GM18873 (cell line): ENCODE data around the gene RMND5A.

Experiments used
- ATAC-seq: cut with Tn5 transposase; IDR thresholded peaks from one replicate; pipeline ENCODE4 v1.9.1; 2021; ENCODE audit warnings: mild to moderate bottlenecking, moderate library complexity, moderate number of reproducible peaks; ENCODE audit not compliant: unreplicated experiment, low FRiP score

RMND5A gene

DNA sequence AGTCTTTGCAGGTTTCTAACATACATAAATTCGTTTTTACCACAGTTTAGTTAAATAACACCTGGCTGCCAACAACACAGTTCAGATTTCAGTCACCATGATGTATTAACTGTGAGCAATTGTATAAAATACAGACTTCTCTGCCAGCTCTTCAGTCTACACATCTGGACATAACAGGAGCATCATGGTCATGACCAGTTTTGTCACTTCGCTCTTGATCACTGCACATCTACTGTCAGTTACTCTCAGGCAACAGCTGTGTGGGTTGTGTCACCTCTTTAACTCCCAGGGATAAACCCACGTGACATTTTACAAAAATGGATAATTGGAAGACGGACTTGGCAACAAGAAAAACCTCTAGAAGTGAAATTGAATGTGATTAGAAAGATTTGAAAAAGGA, 40.3 kb downstream of the RMND5A start:
- ATAC-seq, result no peak

DNA sequence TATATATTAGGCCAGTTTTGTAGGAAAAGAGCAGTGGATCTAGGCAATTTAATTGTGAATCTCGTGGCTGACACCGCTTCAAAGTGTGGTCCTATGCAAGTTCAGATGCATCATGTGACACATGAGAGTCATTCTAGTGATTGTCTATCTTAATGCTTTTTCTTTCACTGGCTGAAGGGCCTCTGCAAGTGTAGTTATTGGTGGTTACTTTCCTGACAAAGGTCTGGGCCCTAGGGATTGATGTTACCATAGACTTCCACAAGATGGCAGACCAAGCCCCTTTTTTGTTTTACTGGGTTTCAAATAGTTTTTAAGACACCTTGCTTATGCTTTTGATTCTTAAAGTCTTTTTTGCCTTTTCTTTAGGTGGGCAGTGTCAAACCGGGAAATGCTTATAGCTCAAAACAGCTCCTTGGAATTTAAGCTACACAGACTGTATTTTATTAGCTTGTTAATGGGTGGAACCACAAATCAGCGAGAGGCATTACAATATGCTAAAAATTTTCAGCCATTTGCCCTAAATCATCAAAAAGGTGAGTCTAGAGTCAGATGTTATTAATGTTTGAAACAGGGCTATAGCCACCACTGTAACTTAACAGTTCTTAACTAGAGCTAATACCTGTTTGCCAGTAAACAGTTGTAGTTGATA, 44.7 kb downstream of the RMND5A start:
- ATAC-seq, result no peak

DNA sequence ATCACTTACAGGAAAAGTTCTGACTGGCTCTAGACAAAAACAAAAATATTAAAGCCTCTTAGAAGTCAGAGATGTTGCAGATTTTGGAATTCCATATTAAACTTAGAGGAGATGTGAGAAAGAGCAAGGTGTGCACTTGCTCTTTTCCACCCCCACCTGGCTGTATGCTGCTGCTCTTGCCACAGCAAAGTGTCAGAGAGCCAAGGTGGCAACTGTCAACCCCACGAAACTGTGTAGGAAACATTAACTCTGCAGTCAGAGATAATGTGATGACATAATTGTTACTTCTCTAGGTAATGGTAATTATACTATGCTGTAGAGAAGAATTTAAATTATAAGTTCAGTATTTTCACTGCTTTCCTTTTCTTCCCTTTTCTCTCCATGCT, 45.2 kb downstream of the RMND5A start:
- ATAC-seq, result no peak

DNA sequence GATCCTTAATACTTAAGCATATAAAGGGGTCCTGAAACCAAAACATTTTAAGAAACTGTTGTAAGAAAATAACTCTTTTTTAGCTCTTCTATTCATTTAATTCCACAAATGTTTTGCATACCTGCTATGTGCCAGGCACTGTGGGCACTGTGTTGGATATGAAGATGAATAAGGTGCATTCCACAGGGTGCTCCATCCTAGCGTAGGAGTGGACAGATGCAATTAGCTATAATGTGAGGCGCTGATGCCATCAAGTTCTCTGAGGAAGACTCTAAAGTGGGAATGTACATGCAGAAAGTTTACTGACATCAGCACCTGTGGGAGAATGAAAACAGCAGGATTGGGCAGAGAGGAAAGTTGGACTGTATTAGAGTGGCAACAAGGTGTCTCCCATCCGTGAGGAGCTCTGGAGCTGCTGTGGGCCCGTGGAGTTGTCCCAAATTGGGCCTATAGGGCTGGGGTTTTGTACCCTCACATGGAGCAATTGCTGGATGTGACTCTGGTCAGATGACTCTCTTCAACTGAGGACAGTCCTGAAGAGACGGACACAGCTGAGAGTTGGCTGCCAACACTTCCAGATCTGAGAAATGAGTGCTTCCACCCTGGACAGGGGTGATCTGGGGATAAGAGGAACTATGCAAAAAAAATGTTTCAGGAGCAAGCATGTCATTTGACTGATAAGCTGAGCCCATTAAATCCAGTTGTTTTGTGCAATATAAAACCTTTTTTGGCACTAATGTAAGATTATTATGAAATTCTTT, 48.3 kb downstream of the RMND5A start:
- ATAC-seq, result no peak

DNA sequence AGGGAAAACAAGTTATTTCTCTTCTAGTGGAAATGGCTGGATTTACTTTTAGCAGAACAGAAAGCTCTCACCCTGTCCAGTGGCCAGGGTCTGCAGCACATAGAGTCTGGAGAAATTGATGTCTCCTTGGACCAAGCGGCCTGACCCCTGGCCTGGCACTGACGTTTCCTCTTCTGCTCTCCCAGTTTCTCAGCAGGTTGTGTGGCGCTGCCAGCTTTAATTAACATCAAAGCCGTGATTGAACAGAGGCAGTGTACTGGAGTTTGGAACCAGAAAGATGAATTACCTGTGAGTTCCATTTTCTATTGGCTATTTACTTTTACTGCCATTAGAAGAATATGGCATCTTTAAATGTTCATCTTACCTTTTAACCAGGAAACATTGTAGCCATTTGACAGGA, 49.7 kb downstream of the RMND5A start:
- ATAC-seq, result no peak

DNA sequence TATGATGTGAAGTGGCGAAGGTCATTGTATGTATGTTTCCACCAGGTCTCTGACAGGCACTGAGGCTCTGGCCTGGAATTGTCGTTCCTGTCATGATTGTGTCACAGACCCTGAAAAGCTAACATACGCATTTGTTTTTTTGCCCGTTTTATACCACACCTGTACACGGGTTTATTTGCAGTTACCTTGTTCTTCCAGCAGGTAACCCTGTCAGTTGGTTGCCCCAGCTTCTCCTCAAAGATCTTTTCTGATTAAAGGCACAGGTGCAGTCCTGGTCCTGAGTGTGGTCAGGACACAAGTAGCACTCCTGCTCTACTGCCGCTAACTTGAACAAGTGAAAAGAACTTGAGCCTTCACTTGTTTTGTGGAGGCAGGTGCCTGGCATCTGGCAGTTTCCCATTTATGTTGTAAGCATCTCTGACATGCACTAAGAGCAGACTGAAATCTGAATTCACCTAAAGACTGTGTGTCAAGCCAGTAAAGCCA, 50.8 kb downstream of the RMND5A start:
- no peak for ATAC-seq

DNA sequence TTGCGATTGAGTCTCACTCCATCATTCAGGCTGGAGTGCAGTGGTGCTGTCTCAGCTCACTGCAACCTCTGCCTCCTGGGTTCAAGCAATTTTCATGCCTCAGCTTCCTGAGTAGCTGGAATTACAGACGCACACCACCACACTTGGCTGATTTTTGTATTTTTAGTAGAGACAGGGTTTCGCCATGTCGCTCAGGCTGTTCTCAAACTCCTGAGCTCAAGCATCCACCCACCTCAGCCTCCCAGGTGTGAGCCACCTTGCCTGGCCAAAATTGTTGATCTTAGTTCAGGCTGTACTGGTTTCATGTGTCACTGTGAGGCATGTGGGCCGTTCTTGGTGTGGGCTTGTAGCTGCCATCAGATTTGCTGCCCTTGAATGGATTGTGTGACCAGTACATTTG, 52.5 kb downstream of the RMND5A start:
- no peak for ATAC-seq

DNA sequence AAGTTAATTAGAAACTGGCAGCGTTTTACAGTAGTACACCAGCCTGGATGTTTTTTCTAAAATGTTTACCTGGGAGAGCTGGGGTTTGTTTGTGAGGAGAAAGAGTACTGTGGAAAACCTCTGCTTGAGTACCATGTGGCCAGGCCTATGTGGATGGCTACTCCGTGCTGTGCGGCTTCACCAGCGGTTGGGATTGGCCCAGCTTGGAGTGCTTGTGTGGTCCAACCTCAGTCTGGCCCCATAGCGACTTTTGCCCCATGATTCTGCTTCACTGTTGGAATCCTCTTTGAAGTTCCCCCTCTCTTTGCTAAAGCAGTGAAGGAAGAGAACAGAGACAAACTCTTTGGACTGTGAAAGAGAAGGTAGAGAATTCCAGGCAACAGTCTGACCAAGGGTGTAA, 54.8 kb downstream of the RMND5A start:
- ATAC-seq, result no peak

DNA sequence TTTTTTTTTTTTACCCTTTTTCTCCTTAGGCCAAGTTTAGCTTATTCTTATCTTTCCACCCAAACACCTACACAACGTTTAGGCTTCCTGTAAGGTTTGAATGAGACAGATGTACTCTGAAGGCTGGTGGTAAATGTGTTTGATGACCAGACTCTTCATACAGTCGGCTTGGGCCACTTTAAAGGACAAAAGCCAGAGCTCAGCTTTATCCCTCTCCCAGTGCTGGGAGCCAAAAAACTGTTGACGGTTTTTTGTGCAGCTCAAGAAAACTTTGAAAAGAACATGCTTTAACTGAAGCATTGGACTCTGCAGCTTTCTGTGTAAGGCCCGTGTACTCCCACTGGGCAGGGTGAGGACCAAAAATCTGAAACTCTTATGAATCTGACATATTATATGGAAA, 55.2 kb downstream of the RMND5A start:
- no peak for ATAC-seq

DNA sequence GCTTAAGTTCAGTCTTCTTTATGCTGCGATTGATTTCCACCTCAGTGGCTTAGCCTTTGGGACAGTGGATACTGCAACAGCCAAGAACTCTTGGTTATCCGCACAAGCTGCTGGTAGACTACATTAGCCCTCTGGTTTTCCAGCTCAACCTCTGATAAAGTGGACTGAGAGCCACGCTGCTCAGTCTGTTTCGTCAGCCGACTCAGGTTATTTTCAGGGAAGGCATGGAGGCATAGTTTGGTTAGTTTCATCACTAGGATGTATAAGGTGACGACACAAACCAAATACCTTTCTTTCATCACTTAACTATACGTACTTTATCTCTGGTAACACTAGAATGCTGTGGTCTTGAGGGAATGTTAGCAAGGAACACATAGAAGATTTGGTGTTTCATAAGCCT, 56.4 kb downstream of the RMND5A start:
- no peak for ATAC-seq

DNA sequence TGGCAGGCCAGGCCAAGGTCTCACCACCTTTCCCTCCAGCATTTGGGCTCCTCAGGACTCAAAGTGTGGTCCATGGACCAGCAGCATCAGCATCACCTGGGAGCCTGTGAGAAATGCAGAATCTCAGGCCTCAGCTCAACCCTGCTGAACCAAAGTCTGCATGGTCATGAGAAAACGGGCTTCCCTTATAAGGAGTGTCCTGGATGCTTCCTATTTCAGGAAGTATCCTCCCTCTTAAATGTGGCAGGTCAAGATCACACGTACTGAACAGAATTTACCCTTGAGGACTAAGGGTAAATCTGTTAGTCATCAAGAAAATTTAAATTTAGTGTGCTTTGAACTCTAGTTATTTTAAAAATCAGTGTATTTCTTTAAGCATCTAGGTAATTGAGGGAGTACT, 58.9 kb downstream of the RMND5A start:
- no peak for ATAC-seq

DNA sequence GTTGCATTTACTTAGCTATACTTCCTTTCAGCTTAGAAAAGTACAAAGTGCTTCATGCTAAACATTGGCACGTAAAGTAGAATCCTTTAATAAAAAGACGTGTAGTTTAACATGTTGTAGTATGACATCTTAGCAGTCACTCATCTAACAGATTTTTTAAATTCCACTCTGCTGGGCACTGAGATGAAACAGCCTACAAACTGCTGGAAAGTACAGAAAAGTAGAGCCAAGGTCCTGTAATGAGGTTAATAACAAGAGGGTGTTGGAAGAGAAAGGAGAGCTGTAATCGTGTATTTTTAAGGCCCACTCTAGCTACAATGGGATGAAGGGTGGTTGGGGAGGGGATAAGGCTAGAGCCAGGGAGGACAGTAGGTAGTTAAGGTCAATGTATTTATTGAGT, 59.9 kb downstream of the RMND5A start:
- no peak for ATAC-seq

DNA sequence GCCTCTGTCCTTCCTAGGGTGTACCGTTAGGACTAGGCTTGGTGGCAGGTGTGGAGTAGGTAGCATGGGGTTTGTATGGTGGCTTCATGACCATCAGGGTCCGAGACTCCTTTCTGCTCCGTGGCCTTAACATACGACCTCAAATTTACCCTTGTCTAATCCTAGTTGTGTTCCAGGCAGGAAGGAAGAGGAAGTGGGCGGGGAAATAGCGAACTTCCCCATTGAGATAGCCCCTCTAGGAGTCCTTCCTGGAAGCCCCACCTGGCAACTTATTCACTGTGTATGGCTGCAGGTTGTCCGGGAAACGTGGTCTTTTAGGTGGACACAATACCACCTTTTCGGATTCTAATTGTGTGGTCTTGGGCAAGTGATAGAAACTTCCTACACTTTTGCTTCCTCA, 61.3 kb downstream of the RMND5A start:
- ATAC-seq, result no peak

DNA sequence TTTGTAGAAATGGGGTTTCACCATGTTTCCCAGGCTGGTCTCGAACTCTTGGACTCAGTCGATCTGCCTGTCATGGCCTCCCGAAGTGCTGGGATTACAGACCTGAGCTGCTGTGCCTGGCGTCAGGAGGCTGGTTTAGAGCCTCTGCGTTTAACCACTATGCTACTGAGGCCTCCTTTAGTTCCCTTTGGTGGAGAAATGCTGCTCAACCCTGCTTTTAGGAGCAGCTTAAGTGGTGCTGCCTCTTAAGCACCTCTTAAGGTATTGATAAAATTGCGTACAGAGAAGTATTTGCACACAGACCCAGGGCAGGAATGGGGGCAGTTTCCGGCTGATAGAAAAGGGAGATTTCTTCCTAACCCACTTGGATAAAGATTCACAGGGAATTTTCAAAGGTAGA, 62.7 kb downstream of the RMND5A start:
- ATAC-seq, result no peak

DNA sequence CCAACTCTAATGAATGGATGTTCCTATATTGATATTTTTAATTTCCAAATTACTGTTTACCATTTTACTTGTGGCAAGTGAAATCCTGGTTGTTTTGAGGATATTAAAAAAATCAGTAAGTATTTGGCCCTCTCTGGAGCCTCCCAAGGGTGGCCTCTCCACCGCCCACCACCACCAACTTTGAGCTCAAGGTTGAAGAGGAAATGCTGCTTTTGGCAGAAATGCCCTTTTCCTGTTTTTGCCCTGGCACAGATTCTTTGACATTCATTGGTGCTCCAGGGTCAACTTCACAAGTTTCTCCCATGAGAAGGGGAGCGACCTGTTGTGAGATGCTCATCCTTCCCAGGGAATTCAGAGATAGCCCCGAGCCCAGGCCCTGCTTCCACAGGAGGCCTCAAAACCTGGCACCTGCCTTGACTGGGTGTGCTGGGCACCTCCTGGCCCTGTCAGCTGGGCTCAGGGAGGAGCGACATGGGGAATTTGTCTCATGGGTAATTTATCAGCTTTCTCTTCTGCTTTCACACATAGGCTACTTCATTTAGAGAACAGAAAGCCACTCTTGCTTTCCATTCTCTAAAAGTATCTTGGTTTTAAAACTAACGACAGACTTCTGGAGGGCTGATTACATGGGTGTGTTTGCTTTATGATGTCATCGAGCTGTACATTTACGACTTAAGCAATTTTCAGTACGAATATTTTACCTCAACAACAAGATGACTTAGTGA, 63.7 kb downstream of the RMND5A start:
- ATAC-seq, result peak; percentile 96

DNA sequence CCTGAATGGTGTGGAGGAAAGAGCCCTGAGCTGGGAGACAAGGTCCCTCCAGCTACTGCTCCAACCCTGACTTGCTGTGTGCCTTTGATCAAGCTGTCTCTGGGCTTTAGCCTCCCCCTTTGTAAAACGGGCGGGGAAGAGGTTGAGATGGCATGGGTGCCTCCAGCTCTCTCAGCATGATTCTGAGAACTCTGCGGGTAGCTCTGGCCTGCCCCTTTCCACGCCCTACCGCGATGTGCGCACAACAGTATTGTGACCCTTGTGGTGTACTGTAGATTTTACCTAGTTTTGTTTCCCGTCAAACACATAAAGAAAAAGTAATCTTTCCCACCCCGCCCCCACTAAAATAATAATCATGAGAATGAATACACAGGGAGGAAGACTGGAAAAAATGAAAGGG, 65.4 kb downstream of the RMND5A start:
- no peak for ATAC-seq

DNA sequence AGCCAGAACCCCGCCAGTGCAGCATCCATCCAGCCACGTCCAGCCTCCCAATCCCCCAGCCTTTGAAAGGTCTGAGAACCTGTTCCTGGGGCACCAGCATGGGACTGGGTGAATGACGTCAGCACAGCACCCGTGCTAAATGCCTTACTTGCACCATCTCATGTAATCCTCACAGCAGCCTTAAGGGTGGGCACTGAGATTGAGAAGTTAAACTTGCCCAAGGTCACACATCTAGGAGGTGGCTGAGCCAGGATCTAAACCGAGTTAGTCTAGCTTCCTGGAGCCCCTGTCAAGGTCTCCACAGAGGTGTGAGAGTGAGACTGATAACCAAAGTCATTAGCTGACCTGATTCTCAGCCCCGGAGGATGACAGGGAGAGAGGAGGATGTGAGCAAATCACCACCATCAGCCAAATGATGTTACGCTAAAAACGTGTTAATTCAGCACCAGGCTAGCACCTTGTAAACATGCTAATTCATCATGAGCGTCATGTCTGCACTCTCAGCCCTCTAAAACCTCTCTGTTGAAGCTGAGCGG, 66.0 kb downstream of the RMND5A start:
- no peak for ATAC-seq

DNA sequence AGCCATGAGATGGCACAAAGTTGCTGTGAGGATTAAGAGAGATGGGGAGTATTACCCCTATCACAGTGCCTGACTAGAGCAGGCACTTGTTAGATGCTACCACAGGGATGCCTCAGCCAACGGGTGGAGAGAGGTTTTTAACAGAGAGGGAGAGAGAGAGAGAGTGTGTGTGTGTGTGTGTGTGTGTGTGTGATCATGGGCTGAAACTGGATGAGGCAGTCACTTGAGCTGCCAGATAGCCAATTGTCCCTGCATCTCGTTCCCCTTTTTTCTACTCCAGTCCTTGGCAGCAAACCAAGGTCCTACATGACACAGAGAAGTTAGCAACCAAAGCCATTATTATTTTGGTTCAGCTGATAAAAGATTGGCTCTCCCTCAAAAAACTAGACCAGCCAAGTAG, 67.6 kb downstream of the RMND5A start:
- ATAC-seq, result no peak

DNA sequence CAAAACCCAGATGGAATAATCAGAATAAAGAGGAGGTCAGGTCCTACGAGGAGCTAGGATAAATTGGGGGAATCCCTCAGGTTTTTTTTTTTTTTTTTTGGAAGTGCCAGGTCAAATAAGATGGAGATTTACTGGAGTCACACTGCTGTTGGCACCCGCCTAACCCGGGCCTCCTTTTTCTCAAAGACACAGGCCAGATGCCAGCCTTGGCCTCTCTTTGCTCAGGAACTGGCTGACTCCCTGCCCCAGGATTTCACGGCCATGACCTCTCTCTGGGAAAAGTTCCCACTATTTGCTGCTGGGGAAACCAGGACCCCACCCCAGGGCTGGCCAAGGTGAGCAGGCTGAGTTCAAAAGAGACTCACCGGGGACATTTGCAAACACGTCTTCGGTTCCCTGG, 68.1 kb downstream of the RMND5A start:
- no peak for ATAC-seq

DNA sequence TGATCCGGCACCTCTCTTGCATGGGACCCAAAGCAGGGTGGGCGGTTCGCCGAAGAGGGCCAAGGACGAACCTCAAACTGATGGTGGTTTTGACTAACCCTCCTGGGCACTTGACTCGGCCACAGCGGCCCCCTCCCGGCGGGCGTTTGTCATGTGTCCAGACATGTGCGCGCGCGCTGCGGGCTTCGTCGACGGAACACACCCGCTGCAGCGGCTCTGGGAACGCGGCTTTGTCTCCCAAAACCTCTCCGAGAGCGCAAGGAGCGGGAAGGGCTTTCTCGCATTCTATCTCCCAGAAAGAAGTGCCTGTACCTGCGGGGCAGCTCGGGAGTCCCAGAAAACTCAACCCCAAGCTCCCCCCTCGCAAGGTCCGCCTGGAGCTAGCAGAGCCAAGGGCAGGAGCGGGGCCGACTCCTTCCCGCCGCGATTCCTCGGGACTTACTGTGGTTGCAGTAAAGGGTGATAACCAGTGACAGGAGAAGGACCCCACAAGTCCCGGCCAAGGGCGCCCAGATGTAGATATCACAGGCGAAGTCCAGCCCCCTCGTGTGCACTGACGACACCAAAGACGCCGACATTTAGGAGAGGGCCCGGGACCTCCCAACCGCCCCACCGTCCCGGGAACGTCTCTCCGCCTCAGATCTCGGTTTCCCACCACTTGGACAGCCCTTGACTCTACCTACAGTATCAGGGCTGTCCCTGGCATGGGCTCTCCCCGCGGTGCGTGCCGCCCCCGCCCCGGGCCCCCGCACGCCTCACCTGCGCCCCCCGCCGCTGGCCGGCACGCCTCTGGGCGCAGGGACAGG, 69.0 kb downstream of the RMND5A start:
- ATAC-seq, result no peak
